ENCODE data around the gene SLC25A53.
"Not testable (repeated sequence)": the region's sequence is repeated elsewhere in the genome, so short reads cannot be mapped to it uniquely, and the experiment has no call there.

Gene SLC25A53

GRCh38 chrX:104130808-104131207 is 26.0 kb downstream of the SLC25A53 start:
- DNase-seq, result no peak

GRCh38 chrX:104126856-104127255 is 30.0 kb downstream of the SLC25A53 start:
- DNase-seq, result no peak

- peak; percentile 18 for DNase-seq
Measured at GRCh38 chrX:104122829-104123228, 34.0 kb downstream of the SLC25A53 start.

GRCh38 chrX:104118765-104119164 is 38.0 kb downstream of the SLC25A53 start:
- DNase-seq, result no peak

- no peak for DNase-seq
Measured at GRCh38 chrX:104117759-104118158, 39.0 kb downstream of the SLC25A53 start.

GRCh38 chrX:104113222-104113965 is 43.4 kb downstream of the SLC25A53 start:
- DNase-seq, result peak; percentile 71

- peak; percentile 44 for DNase-seq
Measured at GRCh38 chrX:104112326-104112951, 44.4 kb downstream of the SLC25A53 start, which contains the start of gene ZCCHC18. TSS of gene ZCCHC18 (plus strand) at chrX:104112523. CDS start at chrX:104114112, 1,589 bp downstream.

GRCh38 chrX:104110491-104111240 is 46.1 kb downstream of the SLC25A53 start:
- DNase-seq, result peak; percentile 8

- DNase-seq, result no peak
Measured at GRCh38 chrX:104108955-104109354, 47.9 kb downstream of the SLC25A53 start.

- no peak for DNase-seq
Measured at GRCh38 chrX:104105330-104106262, 51.2 kb downstream of the SLC25A53 start.

- DNase-seq, result no peak
Measured at GRCh38 chrX:104104676-104105075, 52.1 kb downstream of the SLC25A53 start.

- no peak for DNase-seq
Measured at GRCh38 chrX:104098919-104099318, 57.9 kb downstream of the SLC25A53 start.

- DNase-seq, result peak; percentile 71
Measured at GRCh38 chrX:104098151-104098808, 58.5 kb downstream of the SLC25A53 start.

GRCh38 chrX:104085919-104086318 is 70.9 kb downstream of the SLC25A53 start:
- DNase-seq, result no peak

GRCh38 chrX:104085477-104085876 is 71.3 kb downstream of the SLC25A53 start:
- DNase-seq, result no peak

- no peak for DNase-seq
Measured at GRCh38 chrX:104084534-104085277, 72.1 kb downstream of the SLC25A53 start.

- no peak for DNase-seq
Measured at GRCh38 chrX:104084063-104084462, 72.7 kb downstream of the SLC25A53 start.

- DNase-seq, result not testable (repeated sequence)
Measured at GRCh38 chrX:104077854-104078253, 79.0 kb downstream of the SLC25A53 start.

- not testable (repeated sequence) for DNase-seq
Measured at GRCh38 chrX:104075778-104076445, 80.9 kb downstream of the SLC25A53 start, which contains the start of gene TMSB15C. TSS of gene TMSB15C (minus strand) at chrX:104076236.

GRCh38 chrX:104062636-104063035 is 94.2 kb downstream of the SLC25A53 start:
- not testable (repeated sequence) for DNase-seq

Data from hematopoietic multipotent progenitor cell treated with erythropoietin and hydrocortisone succinate and interleukin-3 and kit ligand, for 6 days (in vitro differentiated cells).